Bronchial smooth muscle cell (primary cell): ENCODE data around the gene ESR1. TPM values are rescaled to one million over a fixed set of nuclear protein-coding genes. Genes with fewer than 3 reads are reported as not detected.

ENCODE experiments used
- total RNA-seq: library from RNA; depleted of rRNA; stranded (reverse); fragments of >200 nt; gene quantifications from 2 replicates; pipeline ENCODE4 v1.2.1, GENCODE V29; 2014

Gene ESR1
- 0.63 and 0.77 TPM in 2 replicates for total RNA-seq

GRCh38 chr6:151807513-151808370, at the start of gene ESR1:
Gene ESR1 (plus strand): TSS chr6:151807682. CDS start chr6:151807913, 231 bp downstream.

